HG03469 (cell line): ENCODE measurements around the gene ANAPC7.
A peak's percentile ranks its signal among the peaks of the same experiment; 100 is the strongest.
"Not testable (repeated sequence)": the region's sequence is repeated elsewhere in the genome, so short reads cannot be mapped to it uniquely, and the experiment has no call there.

Experiments used
- ATAC-seq: cut with Tn5 transposase; IDR thresholded peaks from one replicate; pipeline ENCODE4 v1.9.1; 2021; ENCODE audit warnings: mild to moderate bottlenecking, moderate library complexity, moderate number of reproducible peaks; ENCODE audit not compliant: unreplicated experiment

The ANAPC7 gene

GRCh38 chr12:110403146-110403975 lies at the start of gene ANAPC7:
ANAPC7 (minus strand) TSS chr12:110403708; CDS start chr12:110403627, 81 bp downstream.
- ATAC-seq, result no peak

GRCh38 chr12:110451263-110451662 lies 47.8 kb upstream of the ANAPC7 start:
- ATAC-seq, result no peak

- ATAC-seq, result peak; percentile 74
Measured at GRCh38 chr12:110449799-110450497, 46.4 kb upstream of the ANAPC7 start, which contains the start of gene ARPC3. ARPC3 (minus strand) TSS chr12:110450337; CDS start chr12:110450260, 77 bp downstream.

- ATAC-seq, result no peak
Measured at GRCh38 chr12:110444455-110444854, 40.9 kb upstream of the ANAPC7 start.

GRCh38 chr12:110436231-110436630 lies 32.7 kb upstream of the ANAPC7 start:
- no peak for ATAC-seq

GRCh38 chr12:110431957-110432587 lies 28.6 kb upstream of the ANAPC7 start:
- no peak for ATAC-seq

- ATAC-seq, result not testable (repeated sequence)
Measured at GRCh38 chr12:110429676-110430075, 26.2 kb upstream of the ANAPC7 start.

- ATAC-seq, result no peak
Measured at GRCh38 chr12:110426406-110426805, 22.9 kb upstream of the ANAPC7 start.

- no peak for ATAC-seq
Measured at GRCh38 chr12:110424237-110424636, 20.7 kb upstream of the ANAPC7 start.

GRCh38 chr12:110421701-110422100 lies 18.2 kb upstream of the ANAPC7 start:
- ATAC-seq, result no peak

- ATAC-seq, result no peak
Measured at GRCh38 chr12:110421159-110421661, 17.7 kb upstream of the ANAPC7 start.

GRCh38 chr12:110420644-110421043 lies 17.1 kb upstream of the ANAPC7 start:
- ATAC-seq, result not testable (repeated sequence)

GRCh38 chr12:110417113-110417512 lies 13.6 kb upstream of the ANAPC7 start:
- ATAC-seq, result not testable (repeated sequence)

- ATAC-seq, result not testable (repeated sequence)
Measured at GRCh38 chr12:110410086-110410485, 6.6 kb upstream of the ANAPC7 start.

GRCh38 chr12:110405126-110405662 lies 1.7 kb upstream of the ANAPC7 start:
- ATAC-seq, result not testable (repeated sequence)

GRCh38 chr12:110403976-110404682 lies 621 bp upstream of the ANAPC7 start:
- ATAC-seq, result no peak

- ATAC-seq, result no peak
Measured at GRCh38 chr12:110382683-110383082, 20.8 kb downstream of the ANAPC7 start.

- ATAC-seq, result no peak
Measured at GRCh38 chr12:110379631-110380030, 23.9 kb downstream of the ANAPC7 start.

- ATAC-seq, result no peak
Measured at GRCh38 chr12:110379197-110379596, 24.3 kb downstream of the ANAPC7 start.

GRCh38 chr12:110378131-110378790 lies 25.2 kb downstream of the ANAPC7 start:
- not testable (repeated sequence) for ATAC-seq
